SH-SY5Y (cell line): ENCODE results near the gene ABI1.

ENCODE experiments used
- GATA2 ChIP-seq: IDR thresholded peaks from 2 replicates; pipeline ENCODE4 v1.6.1; 2011; ENCODE audit warnings: mild to moderate bottlenecking, low read depth, low read length
- GATA3 ChIP-seq: IDR thresholded peaks from 2 replicates; pipeline ENCODE4 v1.6.1; 2011; ENCODE audit warnings: low read depth, mild to moderate bottlenecking, low read length, moderate library complexity

The ABI1 gene

DNA sequence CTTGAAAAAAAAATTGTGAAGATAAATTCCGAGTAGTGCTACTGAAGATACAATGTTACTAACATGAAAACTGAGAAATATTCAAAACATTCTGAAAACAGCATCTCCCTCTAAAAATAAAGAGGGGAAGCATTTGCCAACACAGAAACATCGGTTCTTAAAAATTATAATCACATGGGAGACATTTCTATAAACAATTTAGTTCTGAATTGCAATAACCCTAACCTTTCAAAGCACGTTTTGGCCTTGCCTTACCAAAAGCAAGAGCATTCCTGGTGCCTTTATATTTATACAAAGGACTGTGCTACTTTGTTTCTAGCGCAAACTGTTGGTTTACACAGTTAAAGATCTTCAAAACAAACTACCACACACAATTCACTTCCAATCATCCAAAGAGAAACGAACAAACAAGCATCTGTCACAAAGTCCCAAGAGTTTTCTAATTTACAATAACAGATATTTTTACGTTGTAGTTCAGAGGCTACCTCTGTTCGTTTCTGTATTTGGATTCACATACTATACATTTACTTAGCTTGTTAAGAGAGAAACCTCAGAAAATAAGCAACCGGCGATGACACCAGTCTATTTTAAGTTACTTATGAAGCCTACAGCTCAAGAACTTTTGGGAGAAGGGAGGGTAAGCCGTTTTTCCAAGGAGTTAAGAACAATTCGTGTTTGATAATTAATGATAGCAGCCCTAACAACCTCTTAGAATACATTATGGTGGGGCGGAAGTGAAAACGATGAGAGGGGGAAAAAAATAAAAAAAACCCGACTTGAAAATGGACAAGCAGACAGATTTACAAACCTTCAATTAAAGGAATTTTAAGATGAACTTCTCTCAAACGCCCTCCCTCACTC, 1.3 kb downstream of the ABI1 start:
- TF ChIP-seq GATA3 (no peak), GATA2 (no peak)

DNA sequence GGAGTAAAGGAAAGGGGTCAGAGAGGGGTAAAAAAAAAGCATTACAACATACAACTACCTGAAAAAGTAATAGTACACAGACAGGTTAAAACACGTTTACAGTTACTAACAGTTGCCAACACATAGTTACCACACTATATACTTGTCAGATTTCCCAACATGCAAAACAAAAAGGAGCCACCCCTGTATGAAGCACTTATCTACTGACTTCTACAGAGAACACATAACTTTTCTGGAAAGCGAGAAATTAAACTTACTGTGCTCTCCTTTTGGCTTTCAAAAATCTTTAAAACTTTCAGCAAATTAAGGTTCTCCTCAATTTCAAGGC, 2.1 kb downstream of the ABI1 start:
- TF ChIP-seq GATA3 (no peak), GATA2 (no peak)

- no peak for TF ChIP-seq GATA3
- no peak for TF ChIP-seq GATA2
Observed at GRCh38 chr10:26857991-26858706, 2.6 kb downstream of the ABI1 start.

GRCh38 chr10:26855186-26855585, 5.6 kb downstream of the ABI1 start:
- TF ChIP-seq GATA2 (no peak), GATA3 (no peak)

GRCh38 chr10:26854524-26854923, 6.2 kb downstream of the ABI1 start:
- TF ChIP-seq GATA2, result no peak
- TF ChIP-seq GATA3, result no peak

DNA sequence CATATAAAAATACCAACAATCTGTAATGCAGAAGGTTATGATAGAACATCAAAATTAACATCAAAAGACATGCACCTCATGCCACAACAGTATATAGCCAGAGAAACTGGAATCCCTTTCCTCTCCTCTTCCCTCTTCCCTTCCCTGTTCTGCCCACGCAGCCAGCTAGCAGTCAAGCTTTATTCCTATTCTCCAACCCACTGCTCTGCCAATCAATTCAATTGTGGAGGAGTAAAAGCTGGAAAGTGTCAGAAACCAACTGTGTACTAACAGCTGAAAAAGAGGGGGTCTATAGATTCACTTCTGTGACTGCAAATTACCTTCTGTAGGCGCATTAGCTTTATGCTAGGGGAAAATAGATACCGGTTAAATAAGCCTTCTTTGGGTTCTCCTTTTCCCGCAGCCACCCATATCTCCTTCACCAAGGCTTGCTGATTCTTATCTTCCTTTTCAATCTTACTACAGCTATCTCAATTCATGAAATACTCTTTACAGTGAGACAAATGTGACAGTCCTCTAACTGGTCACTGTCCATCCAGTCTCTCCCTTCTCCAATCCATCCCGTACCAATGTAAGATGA, 16.3 kb downstream of the ABI1 start:
- TF ChIP-seq GATA3 (no peak), GATA2 (peak; percentile 8; the same call in 1 of the 2 replicates)

GRCh38 chr10:26843736-26844135, 17.0 kb downstream of the ABI1 start:
- TF ChIP-seq GATA2 (no peak), GATA3 (no peak)

- TF ChIP-seq GATA2 (no peak), GATA3 (no peak)
Observed at GRCh38 chr10:26841733-26842317, 18.9 kb downstream of the ABI1 start.

- TF ChIP-seq GATA3, result no peak
Observed at GRCh38 chr10:26840938-26841732, 19.6 kb downstream of the ABI1 start.

DNA sequence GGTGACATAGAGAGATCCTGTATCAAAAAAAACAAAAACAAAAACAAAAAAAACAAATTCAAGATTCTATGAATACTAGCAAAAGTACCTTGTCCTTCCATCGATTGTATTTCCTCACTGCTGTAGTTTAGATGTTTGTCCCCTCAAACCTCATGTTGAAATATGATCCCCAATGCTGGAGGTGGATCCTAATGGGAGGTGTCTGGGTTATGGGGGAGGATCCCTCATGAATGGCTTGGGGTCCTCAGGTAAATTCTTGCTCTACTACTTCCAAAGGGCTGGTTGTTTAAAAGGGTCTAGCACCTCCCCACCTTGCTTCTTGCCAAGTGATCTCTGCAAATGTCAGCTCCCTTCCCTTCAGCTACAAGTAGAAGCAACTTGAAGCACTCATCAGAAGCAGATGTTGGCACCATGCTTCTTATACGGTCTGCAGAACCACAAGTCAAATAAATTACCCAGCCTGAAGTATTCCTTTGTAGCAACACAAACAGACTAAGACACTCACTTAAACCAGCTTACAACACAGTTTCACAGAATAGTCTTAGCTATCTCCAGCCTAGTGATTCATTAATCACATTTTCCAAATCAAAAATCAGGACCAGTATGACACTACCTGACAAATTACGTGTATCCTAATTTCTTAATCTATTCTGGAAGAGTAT, 20.7 kb downstream of the ABI1 start:
- no peak for TF ChIP-seq GATA2
- TF ChIP-seq GATA3, result no peak

DNA sequence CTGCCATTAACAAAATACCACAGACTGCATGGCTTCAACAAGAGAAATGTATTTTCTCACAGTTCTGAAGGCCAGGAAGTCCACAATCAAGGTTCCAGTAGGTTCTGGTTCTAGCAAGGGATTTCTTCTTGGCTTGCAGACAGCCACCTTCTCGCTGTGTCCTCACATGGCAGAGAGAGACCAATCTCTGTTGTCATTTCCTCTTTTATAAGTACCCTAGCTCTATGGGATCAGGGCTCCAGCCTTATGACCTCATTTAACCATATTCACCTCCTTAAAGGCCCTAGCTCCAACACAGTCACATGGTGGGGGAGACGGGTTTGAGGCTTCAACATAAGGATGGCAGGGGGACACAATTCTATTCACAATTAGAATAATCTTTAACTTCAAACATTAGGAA, 23.6 kb downstream of the ABI1 start:
- TF ChIP-seq GATA3 (no peak), GATA2 (no peak)

- TF ChIP-seq GATA2, result no peak
Observed at GRCh38 chr10:26835025-26835424, 25.7 kb downstream of the ABI1 start.

DNA sequence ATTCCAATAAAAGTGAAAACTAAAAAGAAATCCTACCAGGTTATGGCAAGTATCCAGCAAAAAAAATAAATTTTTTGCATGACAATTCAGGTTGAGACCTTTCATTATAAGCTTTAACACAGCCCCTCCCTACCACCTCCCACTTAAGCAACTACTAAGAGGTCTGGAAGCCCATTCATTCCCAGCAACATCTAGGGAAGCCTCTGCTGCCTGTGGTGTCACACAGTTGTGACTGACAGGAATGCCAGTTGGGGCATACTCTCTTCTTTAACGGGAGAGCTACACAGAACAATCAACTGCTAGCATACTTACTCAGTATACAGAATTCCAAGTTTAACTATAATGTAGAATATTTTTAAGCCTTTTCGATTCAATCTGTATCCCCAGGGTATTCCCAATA, 27.8 kb downstream of the ABI1 start:
- TF ChIP-seq GATA3, result no peak
- no peak for TF ChIP-seq GATA2

GRCh38 chr10:26831936-26832335, 28.8 kb downstream of the ABI1 start:
- no peak for TF ChIP-seq GATA2
- TF ChIP-seq GATA3, result no peak
